NCI-H1417 (cell line): ENCODE results near the gene ARHGAP33.

ENCODE experiments used
- DNase-seq, 3 experiments: peaks; one replicate each; lab custom pipeline; 2025; lab: John Stamatoyannopoulos, UW

The ARHGAP33 gene

GRCh38 chr19:35777961-35778360, 2.6 kb downstream of the ARHGAP33 start:
- DNase-seq = no peak

- no peak for DNase-seq
Observed at GRCh38 chr19:35779033-35779432, 3.7 kb downstream of the ARHGAP33 start.

- no peak for DNase-seq
Observed at GRCh38 chr19:35780058-35780457, 4.7 kb downstream of the ARHGAP33 start.

- no peak for DNase-seq
Observed at GRCh38 chr19:35780717-35781116, 5.4 kb downstream of the ARHGAP33 start.

- no peak for DNase-seq
Observed at GRCh38 chr19:35781650-35782049, 6.3 kb downstream of the ARHGAP33 start.

GRCh38 chr19:35782589-35782988, 7.2 kb downstream of the ARHGAP33 start:
- DNase-seq = no peak

- DNase-seq = no peak
Observed at GRCh38 chr19:35783469-35784434, 8.4 kb downstream of the ARHGAP33 start.

GRCh38 chr19:35784503-35785338, 9.4 kb downstream of the ARHGAP33 start:
- no peak for DNase-seq

- no peak for DNase-seq
Observed at GRCh38 chr19:35785339-35785627, 9.9 kb downstream of the ARHGAP33 start.

GRCh38 chr19:35786299-35787160, 11.2 kb downstream of the ARHGAP33 start:
- no peak for DNase-seq

- no peak for DNase-seq
Observed at GRCh38 chr19:35787227-35787799, 11.9 kb downstream of the ARHGAP33 start.

- no peak for DNase-seq
Observed at GRCh38 chr19:35788205-35788960, 13.0 kb downstream of the ARHGAP33 start.

- DNase-seq = no peak
Observed at GRCh38 chr19:35789195-35789977, 14.0 kb downstream of the ARHGAP33 start.

GRCh38 chr19:35789978-35790944, 14.9 kb downstream of the ARHGAP33 start:
- DNase-seq = no peak

GRCh38 chr19:35790981-35791813, 15.8 kb downstream of the ARHGAP33 start:
- DNase-seq = peak in 2 of 3 experiments; percentile 37 to 56

GRCh38 chr19:35791814-35792279, 16.5 kb downstream of the ARHGAP33 start:
- no peak for DNase-seq

- no peak for DNase-seq
Observed at GRCh38 chr19:35792312-35792711, 16.9 kb downstream of the ARHGAP33 start.

- no peak for DNase-seq
Observed at GRCh38 chr19:35792888-35793287, 17.5 kb downstream of the ARHGAP33 start.
